ENCODE data around the gene ACBD4. TPM values are rescaled to one million over a fixed set of nuclear protein-coding genes. Genes with fewer than 3 reads are reported as not detected.
A peak's percentile ranks its signal among the peaks of the same experiment; 100 is the strongest.

Gene ACBD4
- total and polyA plus RNA-seq, 2 of the 13 experiments (the other 11 are each of a cell fraction or from before 2014, with no cell fraction given) = 16.1 to 26.9 TPM

GRCh38 chr17:45127548-45128300 lies 7.8 kb upstream of the ACBD4 start (continued):
- TF ChIP-seq ZNF609 (CRISPR knock-in tag; IDR thresholded peaks at IDR 0.05; ENCODE audit: borderline replicate concordance) (no peak; the same call in 1 of the 2 replicates), CREB3 (CRISPR knock-in tag; IDR thresholded peaks at IDR 0.05) (no peak), SCMH1 (CRISPR knock-in tag; IDR thresholded peaks at IDR 0.05; ENCODE audit: borderline replicate concordance) (no peak), JUNB (CRISPR knock-in tag; IDR thresholded peaks at IDR 0.05; ENCODE audit: borderline replicate concordance) (no peak), PHB2 (IDR thresholded peaks at IDR 0.05; ENCODE audit: partially characterized antibody) (no peak), KDM5A (IDR thresholded peaks at IDR 0.05; ENCODE audit: borderline replicate concordance, low read length) (no peak), RBFOX2 (IDR thresholded peaks at IDR 0.05; ENCODE audit: low read depth, low read length) (peak; percentile 44), GATA4 (IDR thresholded peaks at IDR 0.05; ENCODE audit: borderline replicate concordance, low read depth) (no peak), ZNF816 (CRISPR knock-in tag; IDR thresholded peaks at IDR 0.05; ENCODE audit: borderline replicate concordance) (no peak), ZNF883 (CRISPR knock-in tag; IDR thresholded peaks at IDR 0.05; ENCODE audit: not compliant biosample characterization) (no peak), MED13 (CRISPR knock-in tag; IDR thresholded peaks at IDR 0.05) (no peak), HMG20A (CRISPR knock-in tag; IDR thresholded peaks at IDR 0.05; ENCODE audit: borderline replicate concordance) (peak; percentile 39; the same call in 1 of the 2 replicates), ZNF567 (CRISPR knock-in tag; IDR thresholded peaks at IDR 0.05; ENCODE audit: borderline replicate concordance) (no peak), FOXJ3 (CRISPR knock-in tag; IDR thresholded peaks at IDR 0.05; ENCODE audit: borderline replicate concordance) (no peak), FOXO4 (CRISPR knock-in tag; conservative IDR thresholded peaks at IDR 0.05) (no peak), ZBTB2 (CRISPR knock-in tag; IDR thresholded peaks at IDR 0.05; ENCODE audit: low read depth) (no peak), SIN3A (IDR thresholded peaks at IDR 0.05; ENCODE audit: borderline replicate concordance, low read depth, low read length) (peak; percentile 26; the same call in 1 of the 2 replicates), ZNF850 (CRISPR knock-in tag; conservative IDR thresholded peaks at IDR 0.05) (no peak), ZSCAN9 (CRISPR knock-in tag; IDR thresholded peaks at IDR 0.05; ENCODE audit: borderline replicate concordance) (no peak), TCF7L2 (IDR thresholded peaks at IDR 0.05; ENCODE audit: low read depth, low read length) (no peak), ETV5 (CRISPR knock-in tag; IDR thresholded peaks at IDR 0.05; ENCODE audit: borderline replicate concordance) (peak; percentile 65; the same call in 1 of the 2 replicates)
